Measurements from ENCODE around the gene ARPC1B.
"Not testable (repeated sequence)": the region's sequence is repeated elsewhere in the genome, so short reads cannot be mapped to it uniquely, and the experiment has no call there.

ARPC1B gene

DNA sequence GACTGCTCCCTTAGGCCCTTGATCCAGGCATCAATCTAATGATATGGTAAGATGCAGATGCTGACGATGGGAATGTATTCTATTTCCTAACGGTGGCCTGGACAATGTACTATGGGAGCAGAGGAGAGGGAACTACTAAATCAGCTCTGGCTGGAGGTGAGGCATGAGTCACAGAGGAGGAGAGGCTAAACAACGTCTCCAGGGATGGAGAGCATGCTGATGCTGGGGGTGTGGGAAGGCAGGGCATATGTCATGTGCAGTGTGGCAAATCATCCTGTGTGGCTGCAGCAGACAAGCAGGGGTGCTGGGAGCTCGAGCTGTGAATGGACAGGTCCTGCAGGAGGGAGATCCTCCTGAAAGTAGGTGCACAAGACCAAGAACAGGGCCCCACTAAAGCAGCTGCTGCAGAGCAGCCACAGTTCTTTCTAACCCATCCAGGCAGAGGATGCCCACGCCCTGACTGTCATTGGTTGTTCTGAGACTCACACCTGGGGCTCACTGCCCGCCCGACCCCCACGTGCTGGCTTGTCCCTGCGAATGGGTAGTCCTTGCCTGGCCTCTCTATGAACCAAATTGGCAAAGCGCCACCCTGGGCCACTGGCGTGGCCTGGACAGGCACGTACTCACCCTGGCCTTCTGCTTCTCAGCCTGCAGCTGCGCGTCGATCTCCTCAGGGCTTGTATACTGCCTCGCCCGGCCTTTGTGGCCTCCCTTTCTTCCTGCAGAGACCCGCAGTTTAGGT, 29.9 kb downstream of the ARPC1B start:
- DNase-seq (ENCODE audit: low read depth): peak; percentile 32
- no peak overlapping the region for H3K4me3 ChIP-seq (ENCODE audit: low read depth, low read length)

DNA sequence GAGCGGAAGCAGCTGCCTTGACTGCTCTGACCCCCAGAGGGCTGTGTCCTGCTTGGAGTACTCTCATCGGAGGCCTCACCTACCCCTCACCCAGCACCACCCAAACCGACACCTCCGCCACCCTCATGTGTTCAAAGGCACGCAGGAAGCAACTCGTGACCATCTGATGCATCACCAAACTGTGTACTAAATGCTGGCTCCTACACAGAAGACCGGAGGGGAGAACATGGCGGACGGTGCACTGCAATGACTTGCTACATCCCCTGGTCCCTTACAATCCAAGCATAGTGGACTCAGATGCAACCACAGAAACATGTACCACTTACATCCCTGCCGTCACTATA, 30.4 kb downstream of the ARPC1B start:
- no peak overlapping the region for H3K4me3 ChIP-seq (ENCODE audit: low read depth, low read length)
- DNase-seq (ENCODE audit: low read depth): no peak

DNA sequence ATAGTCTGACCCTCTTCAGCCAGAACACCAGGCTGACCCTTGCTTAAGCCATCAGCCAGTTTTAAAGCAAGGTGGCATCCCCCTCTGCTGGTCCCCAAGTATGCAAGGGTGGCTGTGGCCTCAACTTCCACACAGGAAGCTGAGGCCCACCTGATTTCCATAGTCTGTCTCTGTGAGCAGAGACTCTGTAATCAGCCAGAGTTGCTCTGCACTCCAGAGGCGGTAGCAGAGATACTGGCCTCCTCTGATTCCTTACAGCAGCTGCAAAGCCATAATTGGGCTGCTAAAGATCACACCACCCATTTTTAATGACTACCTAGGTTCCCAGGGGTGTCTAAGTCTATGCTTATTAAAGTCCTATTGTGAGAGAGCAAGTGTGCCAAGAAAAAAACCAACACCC, 32.0 kb downstream of the ARPC1B start:
- H3K4me3 ChIP-seq (ENCODE audit: low read depth, low read length): no peak overlapping the region
- DNase-seq (ENCODE audit: low read depth): no peak

DNA sequence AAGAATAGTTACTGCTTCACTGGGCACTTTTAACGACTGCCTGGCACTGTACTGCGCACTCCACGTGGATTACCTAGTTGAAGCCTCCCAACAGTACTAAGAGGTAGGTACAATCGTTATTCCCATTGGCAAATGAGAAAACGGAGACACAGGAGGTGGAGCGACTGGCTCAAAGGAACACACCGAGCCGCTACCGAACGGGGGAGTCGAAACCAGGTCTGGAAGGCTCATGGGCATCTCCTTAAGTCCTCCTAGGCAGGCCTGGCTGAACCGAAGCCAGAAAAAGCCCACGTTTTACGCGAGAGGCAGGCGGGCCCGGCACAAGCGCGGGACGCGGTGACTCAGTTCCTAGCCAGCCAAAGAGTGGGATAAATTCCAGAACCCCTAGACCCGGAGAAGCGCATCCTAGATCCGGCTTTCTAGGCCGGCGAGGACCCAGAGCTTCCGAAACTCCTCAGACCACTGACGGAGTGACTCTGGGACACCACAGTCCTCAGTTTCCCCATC, 33.4 kb downstream of the ARPC1B start:
- H3K4me3 ChIP-seq (ENCODE audit: low read depth, low read length): peak overlapping the region; percentile 87
- DNase-seq (ENCODE audit: low read depth): peak; percentile 63

DNA sequence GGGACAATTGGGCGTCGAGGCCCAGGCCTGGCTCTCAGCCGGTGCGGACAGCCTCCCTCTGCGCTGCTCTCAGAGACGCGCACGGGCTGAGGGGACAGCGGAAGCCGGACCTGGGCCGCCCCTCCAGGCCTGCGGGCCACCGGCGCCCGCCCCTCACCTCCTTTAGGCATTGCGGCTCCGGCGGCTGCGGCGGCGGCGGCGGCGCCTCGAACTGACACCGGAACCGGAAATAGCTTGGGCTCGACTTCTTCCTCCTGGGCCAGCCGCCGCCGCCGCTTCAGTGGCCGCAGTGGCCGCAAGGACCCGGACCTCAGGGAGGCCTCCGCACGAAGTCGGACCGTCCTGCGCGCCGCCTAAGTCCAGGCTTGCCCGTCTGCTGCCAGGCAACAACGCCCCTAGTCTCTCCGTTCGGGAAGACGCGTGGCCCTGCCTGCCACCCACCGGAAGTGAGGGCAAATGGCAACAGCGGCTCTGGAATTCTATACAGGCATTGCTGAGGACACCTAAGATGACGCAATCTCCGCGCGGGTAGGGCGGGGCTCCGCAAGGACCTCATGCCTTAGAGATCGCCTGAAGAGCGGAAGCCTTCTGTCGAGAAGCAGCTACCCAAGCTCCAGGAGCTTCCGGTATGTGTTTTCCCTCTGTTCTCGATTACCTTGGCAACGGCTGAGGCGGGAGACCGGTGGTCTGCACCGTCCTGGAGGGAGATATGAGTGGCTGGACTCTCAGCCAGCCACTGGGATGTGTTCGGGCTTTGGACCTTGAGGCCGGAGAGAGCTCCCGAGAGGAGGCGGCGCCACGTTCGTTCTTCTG, 34.1 kb downstream of the ARPC1B start, which contains the start of the genes BUD31 and PDAP1:
TSS of gene BUD31 (plus strand) at position 591 of the 813 bp plus-strand sequence. CDS start 2,124 bp downstream, outside the sequence.
TSS of gene PDAP1 (minus strand) at position 219 of the 813 bp plus-strand sequence. CDS start at position 170, 49 bp downstream.
- peak; percentile 81 for DNase-seq (ENCODE audit: low read depth)

DNA sequence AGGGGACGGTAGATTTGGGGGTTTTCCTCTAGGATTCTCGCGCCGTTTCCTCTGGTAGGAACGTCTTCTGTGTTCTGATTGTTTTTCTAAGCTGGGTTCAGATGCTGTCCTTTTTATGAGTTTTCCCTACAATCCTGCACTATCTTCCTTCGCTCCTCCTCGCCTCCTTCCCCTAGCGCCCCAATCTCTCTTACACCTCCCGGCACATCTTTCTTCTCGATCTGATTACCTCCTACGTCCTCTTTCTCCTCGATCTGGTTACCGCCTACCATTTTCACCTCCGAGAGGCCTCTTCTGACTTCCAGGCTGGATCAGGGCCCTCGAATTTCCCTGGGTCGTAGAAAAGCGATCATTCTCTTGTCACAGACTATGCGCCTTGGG, 34.7 kb downstream of the ARPC1B start:
- no peak for DNase-seq (ENCODE audit: low read depth)
- H3K4me3 ChIP-seq (ENCODE audit: low read depth, low read length): peak overlapping the region; percentile 87

More for the DNA sequence above, 34.1 kb downstream of the ARPC1B start, which contains the start of the genes BUD31 and PDAP1:
- peak within 1 kb of the TSS; percentile 87 for H3K4me3 ChIP-seq (ENCODE audit: low read depth, low read length)

DNA sequence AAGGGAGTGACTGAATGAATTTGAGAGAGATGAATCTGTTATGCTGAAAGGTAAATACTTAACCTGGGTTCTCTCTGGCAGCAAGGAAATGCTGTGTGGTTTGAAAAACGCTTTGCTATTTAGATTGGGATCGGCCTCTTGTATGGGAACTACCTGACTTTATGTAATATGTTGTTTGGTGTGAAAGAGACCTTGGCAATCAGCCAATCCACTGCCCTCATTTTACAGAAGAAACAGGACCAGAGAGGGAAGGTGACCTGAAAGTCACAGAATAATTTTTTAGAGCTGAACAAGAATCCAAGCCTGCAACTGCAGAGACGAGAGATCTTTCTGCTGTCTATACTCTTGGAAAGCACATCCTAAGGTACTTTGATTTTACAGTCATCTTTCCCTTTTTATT, 35.3 kb downstream of the ARPC1B start:
- no peak for DNase-seq (ENCODE audit: low read depth)

DNA sequence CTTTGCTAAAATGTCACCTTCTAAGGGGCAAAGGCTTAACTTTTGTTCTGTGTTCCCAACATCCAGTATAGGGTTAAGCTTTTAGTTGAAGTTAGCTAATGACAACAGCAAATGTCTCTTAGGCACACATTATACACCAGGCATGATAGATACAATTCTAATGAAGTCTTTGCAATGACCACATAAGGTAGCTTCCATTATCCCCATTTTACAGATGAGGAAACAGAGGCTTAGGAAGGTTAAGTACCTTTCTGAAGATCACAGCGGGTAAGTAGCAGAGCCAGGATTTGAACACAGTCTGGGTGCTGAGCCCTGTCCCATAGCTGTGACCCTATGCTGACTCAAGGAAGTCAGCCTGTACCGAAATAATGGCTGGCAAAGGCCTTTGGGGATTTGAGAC, 36.1 kb downstream of the ARPC1B start:
- DNase-seq (ENCODE audit: low read depth): no peak
- no peak overlapping the region for H3K4me3 ChIP-seq (ENCODE audit: low read depth, low read length)

More for the DNA sequence above, 35.3 kb downstream of the ARPC1B start:
- H3K4me3 ChIP-seq (ENCODE audit: low read depth, low read length): peak overlapping the region; percentile 87

DNA sequence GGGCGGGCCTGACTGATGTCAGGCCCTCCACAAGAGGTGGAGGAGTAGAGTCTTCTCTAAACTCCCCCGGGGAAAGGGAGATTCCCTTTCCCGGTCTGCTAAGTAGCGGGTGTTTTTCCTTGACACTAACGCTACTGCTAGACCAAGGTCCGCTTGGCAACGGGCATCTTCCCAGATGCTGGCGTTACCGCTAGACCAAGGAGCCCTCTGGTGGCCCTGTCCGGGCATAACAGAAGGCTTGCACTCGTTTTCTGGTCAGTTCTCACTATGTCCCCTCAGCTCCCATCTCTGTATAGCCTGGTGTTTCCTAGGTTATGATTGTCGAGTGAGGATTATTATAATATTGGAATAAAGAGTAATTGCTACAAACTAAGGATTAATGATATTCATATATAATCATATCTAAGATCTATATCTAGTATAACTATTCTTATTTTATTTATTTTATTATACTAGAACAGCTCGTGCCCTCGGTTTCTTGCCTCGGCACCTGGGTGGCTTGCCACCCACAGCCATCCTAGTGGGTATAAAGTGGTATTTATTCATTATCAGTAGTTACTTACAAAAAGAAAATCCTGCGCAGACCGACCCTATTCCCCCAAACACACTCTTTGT, 41.1 kb downstream of the ARPC1B start:
- DNase-seq (ENCODE audit: low read depth); H3K4me3 ChIP-seq (ENCODE audit: low read depth, low read length): not testable (repeated sequence)

DNA sequence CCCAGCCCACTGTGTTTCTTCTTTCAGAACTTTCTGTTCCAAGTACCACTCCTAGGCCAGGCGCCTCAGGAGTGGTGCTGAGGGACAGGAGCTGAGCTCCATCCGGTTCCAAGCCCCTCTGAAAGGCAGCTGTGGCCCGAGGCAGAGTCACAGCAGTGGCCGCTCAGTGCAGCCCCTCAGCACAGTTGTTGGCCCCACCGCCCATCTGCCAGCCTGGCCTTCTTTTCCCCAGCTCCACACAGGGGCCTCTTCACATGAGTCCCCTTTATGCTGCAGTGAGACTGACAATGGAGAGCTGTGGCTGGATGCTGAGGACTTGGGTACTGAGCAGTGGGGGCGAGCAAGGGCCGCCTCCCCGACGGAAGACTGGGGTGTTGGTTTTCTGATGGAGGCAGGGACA, 43.7 kb downstream of the ARPC1B start:
- no peak for DNase-seq (ENCODE audit: low read depth)
- no peak overlapping the region for H3K4me3 ChIP-seq (ENCODE audit: low read depth, low read length)

DNA sequence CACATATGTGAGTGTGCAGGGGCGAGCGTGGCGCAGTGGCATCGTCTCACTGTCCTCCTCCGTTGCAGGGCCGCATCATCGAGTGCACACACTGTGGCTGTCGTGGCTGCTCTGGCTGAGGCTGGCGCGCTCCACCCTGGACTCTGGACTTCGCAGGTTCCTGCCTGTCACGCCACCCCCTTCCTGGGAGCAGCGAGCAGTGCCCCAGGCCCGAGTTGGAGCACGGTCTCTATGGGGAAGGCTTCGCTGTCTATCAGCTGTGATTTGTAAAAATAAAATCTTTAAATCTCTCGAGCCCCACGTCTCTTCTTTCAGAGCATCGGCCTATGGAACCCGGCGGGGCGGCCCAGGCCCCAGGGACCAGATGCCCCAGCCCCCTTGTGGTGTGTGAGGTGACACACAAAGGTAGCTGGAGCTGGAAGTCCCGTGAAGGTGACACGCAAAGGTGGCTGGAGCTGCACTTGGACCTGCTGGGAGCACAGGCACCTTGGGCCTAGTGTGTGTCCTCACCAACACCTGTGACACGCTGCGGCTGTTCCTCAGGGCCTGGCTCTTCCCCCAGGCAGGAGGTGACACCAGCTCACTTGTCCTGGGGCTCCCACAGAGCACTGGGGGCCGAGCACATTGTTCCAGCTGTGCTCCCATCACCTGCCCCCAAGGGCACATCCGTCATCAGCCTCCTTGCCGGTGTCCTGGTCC, 44.9 kb downstream of the ARPC1B start:
- DNase-seq (ENCODE audit: low read depth): no peak
- H3K4me3 ChIP-seq (ENCODE audit: low read depth, low read length): no peak overlapping the region

DNA sequence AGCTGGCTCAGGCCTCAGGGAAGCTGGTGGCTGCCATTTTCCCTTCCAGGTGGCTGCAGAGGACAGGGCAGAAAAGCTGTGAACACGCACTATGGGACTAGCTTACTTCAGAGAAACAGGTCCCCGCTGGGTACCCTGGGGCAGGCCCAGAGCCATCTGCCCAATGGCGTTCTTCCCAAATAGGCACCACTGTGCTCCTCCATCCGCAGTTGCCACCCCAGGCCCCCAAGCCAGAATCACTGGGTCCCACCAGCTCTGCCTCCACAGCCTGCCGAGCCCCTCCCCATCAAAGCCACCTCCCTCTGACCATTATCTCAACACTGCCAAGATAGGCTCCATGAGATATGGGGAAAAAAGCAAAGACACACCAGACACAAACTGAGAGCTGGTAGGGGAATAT, 45.7 kb downstream of the ARPC1B start:
- DNase-seq (ENCODE audit: low read depth): no peak
- H3K4me3 ChIP-seq (ENCODE audit: low read depth, low read length): no peak overlapping the region

DNA sequence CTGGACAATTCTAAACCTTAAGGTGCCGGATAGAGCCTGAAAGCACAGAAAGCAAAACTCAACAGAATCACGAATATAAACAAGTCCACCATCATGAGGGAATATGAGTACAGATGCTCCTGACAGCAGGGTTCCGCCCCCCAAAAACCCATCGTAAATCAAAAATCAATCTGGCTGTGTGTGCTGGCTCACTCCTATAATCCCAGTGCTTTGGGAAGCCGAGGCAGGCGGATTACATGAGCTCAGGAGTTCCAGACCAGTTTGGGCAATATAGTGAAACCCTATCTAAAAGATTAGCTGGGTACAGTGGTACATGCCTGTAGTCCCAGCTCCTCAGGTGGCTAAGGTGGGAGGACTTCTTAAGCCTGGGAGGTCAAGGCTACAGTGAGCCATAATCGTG, 46.5 kb downstream of the ARPC1B start:
- DNase-seq (ENCODE audit: low read depth): no peak

DNA sequence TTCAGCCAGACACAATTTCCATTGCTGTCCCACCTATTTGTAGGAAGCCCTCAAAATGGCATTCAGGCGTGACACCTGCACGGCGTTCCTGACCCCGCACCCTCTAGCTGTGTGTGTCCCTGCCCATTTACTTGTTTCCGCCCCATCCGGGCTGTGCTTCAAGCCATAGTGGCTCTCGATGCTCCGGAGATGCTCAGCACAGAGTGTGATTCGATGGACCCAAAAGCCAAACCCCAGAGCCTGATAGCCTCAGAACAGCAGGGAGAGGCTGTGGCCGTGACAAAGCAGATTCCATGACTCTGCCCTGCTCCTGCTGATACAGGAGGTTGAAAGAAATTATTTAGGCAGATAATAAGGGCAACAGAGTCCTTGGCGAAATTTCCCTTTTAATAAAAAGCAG, 47.7 kb downstream of the ARPC1B start:
- H3K4me3 ChIP-seq (ENCODE audit: low read depth, low read length): no peak overlapping the region

More for the DNA sequence above, 46.5 kb downstream of the ARPC1B start:
- H3K4me3 ChIP-seq (ENCODE audit: low read depth, low read length): no peak overlapping the region

DNA sequence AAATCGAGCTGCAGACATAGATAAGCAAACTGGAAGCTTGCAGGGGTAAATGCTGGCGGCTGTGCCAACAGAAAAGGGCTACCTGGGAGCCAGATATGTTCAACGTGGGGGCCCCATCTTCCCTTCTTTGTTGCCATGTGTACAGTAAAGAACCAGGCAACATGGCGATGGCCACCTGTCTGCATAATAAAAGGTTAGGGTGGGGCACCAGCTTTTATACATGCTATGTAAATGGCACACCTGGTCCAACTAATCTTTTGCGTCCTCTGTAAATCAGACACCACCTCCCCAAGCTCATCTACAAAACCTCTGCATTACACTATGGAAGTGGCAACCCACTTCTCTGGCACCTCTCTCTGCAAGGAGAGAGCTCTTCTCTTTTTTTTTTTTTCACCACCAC, 48.1 kb downstream of the ARPC1B start:
- no peak for DNase-seq (ENCODE audit: low read depth)
- H3K4me3 ChIP-seq (ENCODE audit: low read depth, low read length): no peak overlapping the region

More for the DNA sequence above, 47.7 kb downstream of the ARPC1B start:
- DNase-seq (ENCODE audit: low read depth): no peak

DNA sequence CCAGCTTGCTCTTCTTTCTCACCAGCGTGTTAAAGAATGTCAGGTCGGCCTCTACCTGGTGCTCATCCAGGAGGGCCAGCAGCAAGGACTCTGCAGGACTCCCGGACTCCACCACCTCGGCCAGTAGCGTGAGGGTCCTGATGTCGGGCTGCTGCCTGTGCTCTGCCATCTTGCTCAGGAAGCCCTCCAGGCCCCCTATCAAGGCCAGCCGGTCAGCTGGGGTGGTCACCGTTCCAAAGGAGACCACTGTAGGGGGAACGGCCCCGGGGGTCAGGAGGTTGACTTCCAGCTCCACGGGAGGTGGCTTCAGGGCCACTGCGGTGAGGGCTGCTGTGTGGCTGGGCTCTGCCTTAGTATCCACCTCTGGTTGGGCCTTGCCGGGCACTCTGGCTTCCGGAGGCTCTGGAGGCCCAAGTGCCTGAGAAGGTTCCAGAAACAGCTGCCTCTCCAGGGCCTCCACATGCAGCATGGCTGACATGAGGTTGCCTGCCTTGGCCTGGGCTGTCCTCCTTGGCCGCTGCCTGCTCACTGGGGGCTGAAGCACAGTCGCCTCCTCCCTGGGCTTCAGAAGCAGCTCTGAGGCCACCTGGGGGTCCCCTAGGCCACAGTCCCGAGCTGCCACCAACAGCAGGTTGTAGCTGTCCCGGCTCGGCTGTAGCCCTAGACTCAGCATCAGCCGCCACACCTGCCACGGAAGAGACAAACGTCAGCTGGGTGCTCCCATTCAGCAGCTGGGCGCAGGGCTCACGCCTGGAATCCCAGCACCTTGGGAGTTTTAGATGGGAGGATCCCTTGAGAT, 50.6 kb downstream of the ARPC1B start:
- H3K4me3 ChIP-seq (ENCODE audit: low read depth, low read length): no peak overlapping the region
- DNase-seq (ENCODE audit: low read depth): no peak

DNA sequence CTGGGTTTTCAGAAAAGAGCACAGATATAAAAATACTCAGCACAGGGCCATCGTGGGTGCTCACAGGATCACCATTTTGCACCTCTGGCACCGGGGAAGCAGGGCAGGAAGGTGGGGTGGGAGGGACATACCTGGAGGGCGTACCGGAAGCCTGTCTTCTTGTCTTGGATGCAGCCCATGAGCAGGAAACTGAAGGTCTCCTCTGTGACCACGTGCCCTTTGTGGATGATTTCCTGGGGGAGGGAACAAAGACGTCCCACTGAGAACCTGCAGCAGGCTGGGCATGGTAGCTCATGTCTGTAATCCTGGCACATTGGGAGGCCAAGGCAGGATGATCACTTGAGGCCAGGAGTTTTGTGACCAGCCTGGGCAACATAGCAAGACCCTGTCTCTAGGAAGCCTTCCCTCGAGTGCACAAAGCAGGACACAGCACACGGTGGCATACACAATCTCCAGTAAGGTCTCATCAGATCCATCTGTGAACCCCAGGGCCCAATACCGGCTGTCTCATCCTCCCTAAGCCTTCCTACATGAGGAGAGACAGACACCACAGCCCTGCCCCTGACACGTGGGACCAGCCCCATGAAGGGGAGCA, 54.5 kb downstream of the ARPC1B start:
- no peak for DNase-seq (ENCODE audit: low read depth)
- H3K4me3 ChIP-seq (ENCODE audit: low read depth, low read length): no peak overlapping the region

DNA sequence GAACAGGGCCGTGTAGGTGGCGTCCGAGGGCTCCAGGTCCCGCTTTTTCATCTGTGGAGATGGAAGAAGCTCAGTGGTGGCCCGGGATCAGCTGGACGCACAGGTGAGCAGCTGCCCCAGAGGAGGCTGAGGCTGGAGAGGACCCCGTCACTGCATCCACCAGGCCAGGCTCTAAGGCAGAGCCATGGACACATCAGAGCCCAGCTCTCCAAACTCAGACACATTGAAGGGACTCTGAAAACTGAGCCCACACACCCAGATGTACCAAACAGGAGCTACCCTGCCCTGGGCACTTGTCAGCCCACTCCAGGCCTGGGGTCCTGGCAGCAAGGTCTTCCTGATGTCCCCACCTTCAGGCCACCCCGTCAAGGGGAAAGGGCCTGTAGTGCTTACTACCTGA, 55.2 kb downstream of the ARPC1B start:
- no peak for DNase-seq (ENCODE audit: low read depth)
- no peak overlapping the region for H3K4me3 ChIP-seq (ENCODE audit: low read depth, low read length)

All from skeletal muscle cell (primary cell).